OCI-LY1 (cell line): ENCODE measurements around the gene CLDN20.

Experiments used
- H2AFZ ChIP-seq: fragments of 200-600 bp; sonication (generic), shearing (Covaris generic); 2 replicates; pipeline ENCODE4 v1.6.0; 2014; ENCODE audit warnings: antibody characterized with exemption, mild to moderate bottlenecking, low read length
- H3F3A ChIP-seq: fragments of 200-600 bp; sonication (generic), shearing (Covaris generic); 2 replicates; pipeline ENCODE4 v1.6.0; 2014; ENCODE audit warnings: mild to moderate bottlenecking, antibody characterized with exemption, low read length, moderate library complexity; ENCODE audit not compliant: insufficient read depth
- H3K27ac ChIP-seq: fragments of 200-600 bp; sonication (generic); 2 replicates; pipeline ENCODE4 v1.5.1; 2014; ENCODE audit warnings: low read length, mixed run types, mild to moderate bottlenecking, low read depth; ENCODE audit not compliant: poor library complexity, severe bottlenecking
- H3K27me3 ChIP-seq: fragments of 200-600 bp; sonication (generic); 2 replicates; pipeline ENCODE4 v1.6.0; 2014; ENCODE audit warnings: antibody characterized with exemption, mild to moderate bottlenecking, low read length, moderate library complexity; ENCODE audit not compliant: insufficient read depth
- H3K36me3 ChIP-seq: fragments of 200-600 bp; sonication (generic); 2 replicates; pipeline ENCODE4 v1.6.1; 2014; ENCODE audit warnings: mild to moderate bottlenecking, antibody characterized with exemption, low read length, moderate library complexity, mixed read lengths; ENCODE audit not compliant: insufficient read depth
- H3K4me1 ChIP-seq: fragments of 200-600 bp; sonication (generic); 2 replicates; pipeline ENCODE4 v1.5.1; 2014; ENCODE audit warnings: mild to moderate bottlenecking, low read length, moderate library complexity; ENCODE audit not compliant: insufficient read depth, severe bottlenecking
- H3K4me2 ChIP-seq: fragments of 200-600 bp; sonication (generic), shearing (Covaris generic); 2 replicates; pipeline ENCODE4 v1.6.1; 2014; ENCODE audit warnings: low read length
- H3K4me3 ChIP-seq: fragments of 200-600 bp; sonication (generic); 2 replicates; pipeline ENCODE4 v1.5.1; 2014; ENCODE audit warnings: low read length, low read depth, mild to moderate bottlenecking, mixed read lengths; ENCODE audit not compliant: poor library complexity, severe bottlenecking
- H3K79me2 ChIP-seq: fragments of 200-600 bp; shearing (Covaris generic); 2 replicates; pipeline ENCODE4 v1.6.1; 2016; ENCODE audit warnings: mixed run types, low read length, mixed read lengths; ENCODE audit not compliant: insufficient read depth
- H3K9ac ChIP-seq: fragments of 200-600 bp; sonication (generic), shearing (Covaris generic); 2 replicates; pipeline ENCODE4 v1.6.1; 2014; ENCODE audit warnings: mild to moderate bottlenecking, low read length, mixed read lengths
- H3K9me2 ChIP-seq: fragments of 200-600 bp; sonication (generic), shearing (Covaris generic); 2 replicates; pipeline ENCODE4 v1.6.1; 2014; ENCODE audit warnings: low read depth, mild to moderate bottlenecking, low read length, mixed read lengths
- H3K9me3 ChIP-seq: fragments of 200-600 bp; shearing (Covaris generic); 2 replicates; pipeline ENCODE4 v1.6.1; 2014; ENCODE audit warnings: low read length, mixed read lengths
- H4K20me1 ChIP-seq: fragments of 200-600 bp; sonication (generic), shearing (Covaris generic); 2 replicates; pipeline ENCODE4 v1.6.0; 2016; ENCODE audit warnings: mild to moderate bottlenecking, low read length; ENCODE audit not compliant: insufficient read depth
- CTCF ChIP-seq: fragments of 200-600 bp; sonication (generic), shearing (Covaris generic); IDR thresholded peaks from 2 replicates; pipeline ENCODE4 v1.5.1; 2017; ENCODE audit warnings: mild to moderate bottlenecking, antibody characterized with exemption, low read length, moderate library complexity, mixed read lengths
- EZH2 ChIP-seq: fragments of 200-600 bp; sonication (generic), shearing (Covaris generic); IDR thresholded peaks from 2 replicates; pipeline ENCODE4 v1.8.0; 2017; ENCODE audit warnings: borderline replicate concordance, mixed run types, mild to moderate bottlenecking, antibody characterized with exemption, low read length, moderate library complexity, mixed read lengths

The CLDN20 gene

DNA sequence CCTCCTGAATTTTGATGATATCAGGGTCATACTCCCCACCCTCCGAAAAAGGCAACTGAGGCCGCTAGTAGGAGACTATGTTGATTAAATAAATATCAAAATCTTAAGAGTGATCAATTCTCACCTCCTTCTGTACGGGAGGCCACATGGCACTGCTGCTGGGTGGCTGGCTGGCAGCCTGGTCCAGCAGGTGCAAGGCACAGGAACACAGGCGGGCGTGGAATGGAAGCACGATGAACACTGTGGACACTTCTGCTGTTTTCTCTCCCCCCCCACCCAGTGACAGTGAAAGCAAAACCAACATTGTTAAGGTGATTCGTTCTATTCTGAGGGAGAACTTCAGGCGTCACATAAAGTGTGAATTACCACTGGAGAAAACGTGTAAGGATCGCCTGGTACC is 9.7 kb upstream of the CLDN20 start:
- Histone ChIP-seq H3K9me2 (no peaks in the 10 kb centered on the region), H3K9ac (no peak overlapping the region), H3K4me3 (no peak overlapping the region), H3K9me3 (no peaks in the 10 kb centered on the region), H4K20me1 (no peaks in the 10 kb centered on the region), H3K36me3 (peaks cover 85% of the 10 kb centered on the region), H3K4me1 (no peaks in the 10 kb centered on the region), H3K27ac (no peak overlapping the region), H3F3A (no peaks in the 10 kb centered on the region), H3K4me2 (no peak overlapping the region), H2AFZ (no peak overlapping the region), H3K27me3 (no peaks in the 10 kb centered on the region), H3K79me2 (no peaks in the 10 kb centered on the region)
- TF ChIP-seq EZH2: no peak
- TF ChIP-seq CTCF: no peak

- Histone ChIP-seq H2AFZ (no peak overlapping the region), H3K4me1 (no peaks in the 10 kb centered on the region), H3K27me3 (no peaks in the 10 kb centered on the region), H3K36me3 (peaks cover 99% of the 10 kb centered on the region), H3K9me2 (no peaks in the 10 kb centered on the region), H3K9me3 (no peaks in the 10 kb centered on the region), H3K4me3 (no peak overlapping the region), H3F3A (no peaks in the 10 kb centered on the region), H3K9ac (no peak overlapping the region), H3K79me2 (no peaks in the 10 kb centered on the region), H3K27ac (no peak overlapping the region), H4K20me1 (no peaks in the 10 kb centered on the region), H3K4me2 (no peak overlapping the region)
- TF ChIP-seq CTCF (no peak), EZH2 (no peak)
These were observed 7.6 kb upstream of the CLDN20 start for GRCh38 chr6:155256122-155256795.

DNA sequence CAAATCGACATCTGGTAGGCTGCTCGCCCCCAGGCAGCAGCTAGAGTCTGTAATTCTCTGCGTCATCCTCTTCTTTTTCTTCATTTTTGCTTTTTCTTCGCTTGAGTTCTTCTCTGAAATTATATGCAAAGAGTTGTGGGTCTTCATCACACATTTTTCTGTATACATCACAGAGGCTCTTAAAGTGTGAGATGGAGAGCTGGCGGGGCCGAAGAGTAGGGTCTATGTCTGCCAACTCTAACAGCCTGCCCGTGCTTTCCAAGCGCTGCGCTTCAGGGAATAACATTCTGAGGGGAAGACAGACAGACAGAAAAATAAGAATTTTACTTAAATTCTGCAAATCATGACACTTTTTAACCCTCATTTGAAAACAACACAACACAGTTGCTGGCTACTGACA is 6.0 kb upstream of the CLDN20 start:
- H3K9me3 ChIP-seq: no peaks in the 10 kb centered on the region
- no peaks in the 10 kb centered on the region for H3K79me2 ChIP-seq
- H3K4me2 ChIP-seq: no peak overlapping the region
- H3K27ac ChIP-seq: no peak overlapping the region
- no peak for TF ChIP-seq EZH2
- no peak for TF ChIP-seq CTCF
- H3K9ac ChIP-seq: no peak overlapping the region
- no peaks in the 10 kb centered on the region for H3K9me2 ChIP-seq
- H3F3A ChIP-seq: no peaks in the 10 kb centered on the region
- H3K4me1 ChIP-seq: no peaks in the 10 kb centered on the region
- H3K36me3 ChIP-seq: peaks cover 90% of the 10 kb centered on the region
- no peaks in the 10 kb centered on the region for H4K20me1 ChIP-seq
- H3K27me3 ChIP-seq: no peaks in the 10 kb centered on the region
- no peak overlapping the region for H3K4me3 ChIP-seq
- no peak overlapping the region for H2AFZ ChIP-seq
